ENCODE data around the gene ST14.

- TF ChIP-seq GATA2 (IDR thresholded peaks at IDR 0.05; ENCODE audit: low read depth, low read length): no peak
- no peak for TF ChIP-seq GATA3 (IDR thresholded peaks at IDR 0.05; ENCODE audit: low read depth, low read length)
Measured at GRCh38 chr11:130216221-130216550, 56.6 kb downstream of the ST14 start.

Data from SH-SY5Y (cell line).